Left lung (tissue), 10 donors: ENCODE results near the gene FHIT. TPM values are rescaled to one million over a fixed set of nuclear protein-coding genes. Genes with fewer than 3 reads are reported as not detected.

ENCODE experiments used
- ATAC-seq: fragments of 200-7000 bp; cut with Tn5 transposase; one replicate; pipeline ENCODE4 v1.9.1; 2020; ENCODE audit warnings: moderate library complexity
- DNase-seq, 4 donors: peaks; one replicate each; pipeline ENCODE4 v3.0.0-alpha.2; 2013 to 2020
- H3K27ac ChIP-seq, 2 donors: fragments of 200-600 bp; sonication (generic) in 1 of 2; one replicate each; pipeline versions ENCODE4 v1.5.0 to v1.8.0; 2020 to 2021
- H3K27me3 ChIP-seq, 2 donors: fragments of 200-600 bp; sonication (generic) in 1 of 2; one replicate each; pipeline versions ENCODE4 v1.5.0 to v1.8.0; 2020 to 2021
- H3K36me3 ChIP-seq, 2 donors: fragments of 200-600 bp; sonication (generic) in 1 of 2; one replicate each; pipeline versions ENCODE4 v1.5.0 to v1.8.0; 2020 to 2021
- H3K4me1 ChIP-seq, 2 donors: fragments of 200-600 bp; one replicate each; pipeline ENCODE4 v1.8.0; 2021
- H3K4me3 ChIP-seq, 2 donors: fragments of 200-600 bp; sonication (generic) in 1 of 2; one replicate each; pipeline versions ENCODE4 v1.5.0 to v1.8.0; 2020 to 2021; ENCODE audit warnings: mild to moderate bottlenecking in 1 of 2
- H3K9me3 ChIP-seq, 2 donors: fragments of 200-600 bp; sonication (generic) in 1 of 2; one replicate each; pipeline versions ENCODE4 v1.5.0 to v1.8.0; 2020 to 2021
- CTCF ChIP-seq, 2 donors: fragments of 200-600 bp; sonication (generic) in 1 of 2; IDR thresholded peaks; one replicate each; pipeline versions ENCODE4 v1.5.0 to v1.8.0; 2021; ENCODE audit warnings: antibody characterized with exemption in 2 of 2
- intact Hi-C, 2 donors: fragments of 100-400 bp; cut with DNase I; formaldehyde crosslinking; loops; one replicate each; pipeline versions ENCODE4 v1.11.2 to v1.14.2; 2022
- polyA plus RNA-seq, 6 donors: library from polyadenylated mRNA; unstranded; fragments of 120-200 nt; gene quantifications; one replicate each; pipeline ENCODE4 v1.2.1, GENCODE V29; 2013; ENCODE audit not compliant: insufficient read length in 6 of 6
- total RNA-seq, 2 donors: library from RNA; stranded (reverse); fragmentation: NEBNext Ultra II Directional; extraction: Animal tissue kit (Norgen Biotek cat#: 25700); gene quantifications; one replicate each; pipeline ENCODE4 v1.2.1, GENCODE V29; 2021
- donor health status: DM: no; HTN: yes; CAD: no.
- donor health status: DM: no; HTN: no; CAD: no.

FHIT gene
- total and polyA plus RNA-seq, 8 donors, result 8.5 to 16.3 (median 9.7) TPM

GRCh38 chr3:60303160-60303559 is 948.1 kb downstream of the FHIT start:
- ATAC-seq (no peak), DNase-seq (peak in 1 of 4 donors; percentile 18)
- TF ChIP-seq CTCF (IDR thresholded peaks at IDR 0.05), result no peak
- no peaks in the 10 kb centered on the region for H3K9me3 ChIP-seq
- H3K27ac ChIP-seq, result no peak overlapping the region
- no peak overlapping the region for H3K4me3 ChIP-seq
- no peaks in the 10 kb centered on the region for H3K27me3 ChIP-seq
- no peaks in the 10 kb centered on the region for H3K4me1 ChIP-seq
- H3K36me3 ChIP-seq, result no peaks in the 10 kb centered on the region
- intact Hi-C loops, result no loop called here

DNA sequence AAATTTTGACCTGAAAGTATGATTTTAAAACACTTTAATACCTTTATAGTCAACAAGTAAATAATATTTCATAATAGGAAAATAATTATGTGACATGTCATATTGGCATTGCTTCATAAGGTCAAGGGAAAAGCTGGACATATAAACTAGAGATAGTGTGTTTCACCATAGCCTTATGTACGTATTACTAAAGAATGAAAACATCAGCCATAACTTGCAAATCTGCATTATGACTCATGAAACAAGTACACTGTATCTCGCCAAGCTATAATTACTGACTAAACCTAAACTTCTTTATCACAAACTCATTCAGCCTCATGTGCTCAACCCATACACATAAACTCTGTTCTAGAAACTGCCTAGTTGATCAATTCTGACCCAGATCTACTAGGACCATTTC is 950.1 kb downstream of the FHIT start:
- Histone ChIP-seq H3K4me3 (no peak overlapping the region), H3K9me3 (no peaks in the 10 kb centered on the region), H3K4me1 (no peaks in the 10 kb centered on the region), H3K27me3 (no peaks in the 10 kb centered on the region), H3K27ac (no peak overlapping the region), H3K36me3 (no peaks in the 10 kb centered on the region)
- intact Hi-C loops, result no loop called here
- ATAC-seq (no peak), DNase-seq (no peak)
- TF ChIP-seq CTCF (IDR thresholded peaks at IDR 0.05), result no peak

DNA sequence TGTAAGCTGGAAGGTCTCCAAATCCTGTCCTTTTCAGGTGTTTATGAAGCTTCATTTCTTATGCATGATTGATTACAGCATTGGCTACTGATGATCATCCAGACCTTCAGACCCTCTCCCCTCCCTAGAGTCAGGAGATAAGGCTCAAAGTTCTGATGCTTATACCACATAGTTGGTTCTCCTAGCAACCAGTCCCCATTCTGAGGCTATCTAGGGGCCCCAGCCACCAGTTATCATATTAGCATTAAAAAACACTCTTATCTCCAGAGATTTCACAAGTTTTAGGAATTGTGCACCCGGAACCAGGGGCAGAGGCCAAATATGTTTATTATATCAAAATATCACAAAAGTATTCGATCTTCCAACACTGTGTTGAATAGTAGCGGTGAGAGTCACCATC is 953.1 kb downstream of the FHIT start:
- no peaks in the 10 kb centered on the region for H3K27me3 ChIP-seq
- no peak overlapping the region for H3K4me3 ChIP-seq
- H3K27ac ChIP-seq, result no peak overlapping the region
- intact Hi-C loops, result no loop called here
- no peaks in the 10 kb centered on the region for H3K36me3 ChIP-seq
- no peaks in the 10 kb centered on the region for H3K4me1 ChIP-seq
- TF ChIP-seq CTCF (IDR thresholded peaks at IDR 0.05), result no peak
- DNase-seq, result no peak
- H3K9me3 ChIP-seq, result no peaks in the 10 kb centered on the region
- ATAC-seq, result no peak

DNA sequence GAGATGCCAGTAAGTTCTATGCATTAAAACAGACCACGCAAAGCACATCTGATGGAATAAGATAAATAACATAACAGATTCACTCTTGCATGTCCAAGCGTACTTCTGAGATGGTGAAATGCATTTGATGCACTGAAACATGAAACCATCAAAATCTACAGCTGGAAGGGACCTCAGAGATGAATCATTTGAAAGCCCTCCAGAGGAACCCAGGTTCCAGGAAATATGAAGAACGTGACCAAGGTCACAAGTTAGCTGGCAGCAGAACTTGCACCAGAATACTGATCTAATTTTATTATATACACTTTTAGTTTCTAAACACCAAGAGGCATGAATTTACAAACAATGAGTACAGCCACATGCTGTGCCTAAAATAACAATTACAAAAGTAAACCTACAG is 957.1 kb downstream of the FHIT start:
- Histone ChIP-seq H3K4me1 (no peaks in the 10 kb centered on the region), H3K27ac (no peak overlapping the region), H3K9me3 (no peaks in the 10 kb centered on the region), H3K36me3 (no peaks in the 10 kb centered on the region), H3K4me3 (no peak overlapping the region), H3K27me3 (no peaks in the 10 kb centered on the region)
- DNase-seq (no peak), ATAC-seq (no peak)
- intact Hi-C loops, result no loop called here
- no peak for TF ChIP-seq CTCF (IDR thresholded peaks at IDR 0.05)

DNA sequence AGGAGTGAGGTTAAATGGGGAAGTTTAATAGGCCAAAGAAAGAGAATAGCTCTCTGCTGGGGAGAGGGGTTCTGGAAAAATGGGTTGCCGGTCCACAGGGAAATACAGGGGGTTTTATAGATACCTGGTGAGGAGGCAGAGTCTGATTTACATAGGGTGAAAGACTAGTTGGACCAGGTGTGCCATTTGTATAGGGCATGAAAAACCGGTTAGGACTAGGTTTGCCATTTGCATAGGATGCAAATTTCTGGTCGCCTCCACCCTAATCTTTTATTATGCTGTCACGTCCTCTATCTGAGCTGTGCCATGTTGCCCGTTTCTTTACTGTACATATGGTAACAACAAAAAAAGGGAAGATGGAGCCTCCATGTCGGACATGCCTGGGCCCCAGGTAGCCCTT is 960.1 kb downstream of the FHIT start:
- TF ChIP-seq CTCF (IDR thresholded peaks at IDR 0.05), result no peak
- Histone ChIP-seq H3K27me3 (no peaks in the 10 kb centered on the region), H3K36me3 (no peaks in the 10 kb centered on the region), H3K4me1 (no peaks in the 10 kb centered on the region), H3K27ac (no peak overlapping the region), H3K4me3 (no peak overlapping the region), H3K9me3 (no peaks in the 10 kb centered on the region)
- ATAC-seq (no peak), DNase-seq (no peak)
- intact Hi-C loops, result no loop called here
